GM18907 (cell line): ENCODE data around the gene ARID1B.
A peak's percentile ranks its signal among the peaks of the same experiment; 100 is the strongest.

Experiments used
- ATAC-seq: cut with Tn5 transposase; IDR thresholded peaks from one replicate; pipeline ENCODE4 v1.9.1; 2021; ENCODE audit warnings: mild to moderate bottlenecking, moderate library complexity; ENCODE audit not compliant: unreplicated experiment

Gene ARID1B

GRCh38 chr6:157090736-157091135 lies 313.6 kb downstream of the ARID1B start:
- no peak for ATAC-seq

- no peak for ATAC-seq
Observed at GRCh38 chr6:157091243-157091642, 314.1 kb downstream of the ARID1B start.

GRCh38 chr6:157091856-157092460 lies 314.8 kb downstream of the ARID1B start:
- ATAC-seq = no peak

GRCh38 chr6:157092736-157093135 lies 315.6 kb downstream of the ARID1B start:
- no peak for ATAC-seq

- no peak for ATAC-seq
Observed at GRCh38 chr6:157093536-157093935, 316.4 kb downstream of the ARID1B start.

- ATAC-seq = peak; percentile 73
Observed at GRCh38 chr6:157094038-157094437, 316.9 kb downstream of the ARID1B start.

GRCh38 chr6:157095084-157095483 lies 317.9 kb downstream of the ARID1B start:
- no peak for ATAC-seq

- no peak for ATAC-seq
Observed at GRCh38 chr6:157095569-157095968, 318.4 kb downstream of the ARID1B start.

- no peak for ATAC-seq
Observed at GRCh38 chr6:157096105-157096504, 318.9 kb downstream of the ARID1B start.

- no peak for ATAC-seq
Observed at GRCh38 chr6:157096522-157096921, 319.3 kb downstream of the ARID1B start.

- no peak for ATAC-seq
Observed at GRCh38 chr6:157097255-157097955, 320.2 kb downstream of the ARID1B start.

- ATAC-seq = no peak
Observed at GRCh38 chr6:157098999-157099398, 321.8 kb downstream of the ARID1B start.

- peak; percentile 98 for ATAC-seq
Observed at GRCh38 chr6:157099912-157100593, 322.9 kb downstream of the ARID1B start.

GRCh38 chr6:157101166-157101565 lies 324.0 kb downstream of the ARID1B start:
- no peak for ATAC-seq

- no peak for ATAC-seq
Observed at GRCh38 chr6:157104803-157105202, 327.6 kb downstream of the ARID1B start.

GRCh38 chr6:157106487-157106886 lies 329.3 kb downstream of the ARID1B start:
- ATAC-seq = no peak

GRCh38 chr6:157107571-157107914 lies 330.4 kb downstream of the ARID1B start:
- no peak for ATAC-seq

- ATAC-seq = no peak
Observed at GRCh38 chr6:157107915-157108651, 330.9 kb downstream of the ARID1B start.

GRCh38 chr6:157108923-157109322 lies 331.7 kb downstream of the ARID1B start:
- ATAC-seq = no peak

- no peak for ATAC-seq
Observed at GRCh38 chr6:157110607-157111006, 333.4 kb downstream of the ARID1B start.

- ATAC-seq = no peak
Observed at GRCh38 chr6:157113389-157113788, 336.2 kb downstream of the ARID1B start.

GRCh38 chr6:157116426-157116825 lies 339.2 kb downstream of the ARID1B start:
- no peak for ATAC-seq
